ENCODE data around the gene PTGER2. TPM values are rescaled to one million over a fixed set of nuclear protein-coding genes. Genes with fewer than 3 reads are reported as not detected.

Gene PTGER2
- total and polyA plus RNA-seq, 2 of the 8 experiments (the other 6 are each of a cell fraction or from before 2014, with no cell fraction given): 1.2 TPM

DNA sequence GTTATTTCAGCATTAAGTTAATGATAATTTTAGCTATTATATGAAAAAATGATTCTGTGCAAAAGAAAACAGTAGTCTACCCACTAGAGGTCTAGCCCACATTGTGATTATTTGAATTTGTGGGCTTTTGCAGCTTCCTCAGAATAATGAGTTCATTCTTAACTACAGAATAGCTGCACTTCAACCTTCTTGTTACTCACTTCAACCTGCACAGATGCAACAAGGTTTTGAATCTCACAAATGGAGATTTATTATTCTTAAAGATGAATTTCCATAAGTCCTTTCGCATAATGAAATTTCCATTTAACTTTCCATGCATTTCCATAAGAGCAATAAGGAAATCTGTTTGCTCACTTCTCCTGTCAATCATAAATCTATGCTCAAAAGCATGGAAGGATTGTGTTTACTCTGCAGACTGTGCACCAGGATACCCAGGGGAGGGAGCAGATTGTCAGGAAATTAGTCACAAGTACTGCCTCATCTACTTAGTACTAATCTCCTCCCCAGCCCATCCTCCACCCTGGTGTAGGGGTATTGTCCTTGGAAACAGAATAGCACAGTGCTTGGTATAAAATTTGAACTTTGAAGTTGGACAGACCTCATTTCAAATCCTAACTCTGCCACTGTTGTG, 24.1 kb downstream of the PTGER2 start (continued):
- TF ChIP-seq CBX5 (IDR thresholded peaks at IDR 0.05; ENCODE audit: low read depth, low read length) (no peak), SAP30 (IDR thresholded peaks at IDR 0.05; ENCODE audit: insufficient read depth, insufficient replicate concordance, low read length) (no peak), TAF1 (IDR thresholded peaks at IDR 0.05; ENCODE audit: low read depth, low read length) (no peak), KDM4A (IDR thresholded peaks at IDR 0.05; ENCODE audit: low read depth, low read length, severe bottlenecking) (no peak), PHF8 (conservative IDR thresholded peaks at IDR 0.05; ENCODE audit: low read depth, low read length) (no peak), CREB1 (IDR thresholded peaks at IDR 0.05) (no peak)
